GM18868 (cell line): Measurements from ENCODE around the gene CIBAR2.

Experiments
- ATAC-seq: cut with Tn5 transposase; IDR thresholded peaks from one replicate; pipeline ENCODE4 v1.9.1; 2021; ENCODE audit warnings: mild to moderate bottlenecking, moderate library complexity; ENCODE audit not compliant: unreplicated experiment

The CIBAR2 gene

GRCh38 chr16:85145188-85145587 lies 32.9 kb upstream of the CIBAR2 start:
- ATAC-seq = no peak

- no peak for ATAC-seq
Measured at GRCh38 chr16:85144026-85144915, 32.0 kb upstream of the CIBAR2 start.

GRCh38 chr16:85142771-85143211 lies 30.5 kb upstream of the CIBAR2 start:
- ATAC-seq = no peak

- ATAC-seq = no peak
Measured at GRCh38 chr16:85142129-85142513, 29.8 kb upstream of the CIBAR2 start.

GRCh38 chr16:85141491-85142128 lies 29.3 kb upstream of the CIBAR2 start:
- no peak for ATAC-seq

- no peak for ATAC-seq
Measured at GRCh38 chr16:85140455-85141012, 28.3 kb upstream of the CIBAR2 start.

- ATAC-seq = no peak
Measured at GRCh38 chr16:85139881-85140339, 27.6 kb upstream of the CIBAR2 start.

- ATAC-seq = no peak
Measured at GRCh38 chr16:85138825-85139627, 26.8 kb upstream of the CIBAR2 start.

GRCh38 chr16:85138073-85138824 lies 26.0 kb upstream of the CIBAR2 start:
- no peak for ATAC-seq

- ATAC-seq = no peak
Measured at GRCh38 chr16:85137323-85138072, 25.2 kb upstream of the CIBAR2 start.

- ATAC-seq = no peak
Measured at GRCh38 chr16:85136702-85137322, 24.5 kb upstream of the CIBAR2 start.

GRCh38 chr16:85136213-85136701 lies 24.0 kb upstream of the CIBAR2 start:
- no peak for ATAC-seq

GRCh38 chr16:85134789-85135142 lies 22.5 kb upstream of the CIBAR2 start:
- ATAC-seq = no peak

GRCh38 chr16:85134076-85134788 lies 22.0 kb upstream of the CIBAR2 start:
- no peak for ATAC-seq

GRCh38 chr16:85133290-85133599 lies 21.0 kb upstream of the CIBAR2 start:
- no peak for ATAC-seq

- no peak for ATAC-seq
Measured at GRCh38 chr16:85132456-85133289, 20.4 kb upstream of the CIBAR2 start.

GRCh38 chr16:85130705-85131028 lies 18.4 kb upstream of the CIBAR2 start:
- no peak for ATAC-seq
